Fibroblast of pulmonary artery (primary cell): Measurements from ENCODE around the gene CD200R1L.

ENCODE experiments used
- DNase-seq: peaks from one replicate; pipeline ENCODE4 v3.0.0-alpha.2; 2010; ENCODE audit warnings: low read depth
- H3K4me3 ChIP-seq: replicated peaks from 2 replicates; pipeline ENCODE4 v1.5.1; 2011; ENCODE audit warnings: low read depth, mild to moderate bottlenecking, control low read depth, low read length, moderate library complexity
- TF ChIP-seq, protein P1 (sequence below): IDR thresholded peaks from 2 replicates; pipeline ENCODE4 v1.5.1; 2011; ENCODE audit warnings: mild to moderate bottlenecking, control low read depth, low read length, inconsistent platforms; ENCODE audit errors: missing control alignments

The CD200R1L gene

DNA sequence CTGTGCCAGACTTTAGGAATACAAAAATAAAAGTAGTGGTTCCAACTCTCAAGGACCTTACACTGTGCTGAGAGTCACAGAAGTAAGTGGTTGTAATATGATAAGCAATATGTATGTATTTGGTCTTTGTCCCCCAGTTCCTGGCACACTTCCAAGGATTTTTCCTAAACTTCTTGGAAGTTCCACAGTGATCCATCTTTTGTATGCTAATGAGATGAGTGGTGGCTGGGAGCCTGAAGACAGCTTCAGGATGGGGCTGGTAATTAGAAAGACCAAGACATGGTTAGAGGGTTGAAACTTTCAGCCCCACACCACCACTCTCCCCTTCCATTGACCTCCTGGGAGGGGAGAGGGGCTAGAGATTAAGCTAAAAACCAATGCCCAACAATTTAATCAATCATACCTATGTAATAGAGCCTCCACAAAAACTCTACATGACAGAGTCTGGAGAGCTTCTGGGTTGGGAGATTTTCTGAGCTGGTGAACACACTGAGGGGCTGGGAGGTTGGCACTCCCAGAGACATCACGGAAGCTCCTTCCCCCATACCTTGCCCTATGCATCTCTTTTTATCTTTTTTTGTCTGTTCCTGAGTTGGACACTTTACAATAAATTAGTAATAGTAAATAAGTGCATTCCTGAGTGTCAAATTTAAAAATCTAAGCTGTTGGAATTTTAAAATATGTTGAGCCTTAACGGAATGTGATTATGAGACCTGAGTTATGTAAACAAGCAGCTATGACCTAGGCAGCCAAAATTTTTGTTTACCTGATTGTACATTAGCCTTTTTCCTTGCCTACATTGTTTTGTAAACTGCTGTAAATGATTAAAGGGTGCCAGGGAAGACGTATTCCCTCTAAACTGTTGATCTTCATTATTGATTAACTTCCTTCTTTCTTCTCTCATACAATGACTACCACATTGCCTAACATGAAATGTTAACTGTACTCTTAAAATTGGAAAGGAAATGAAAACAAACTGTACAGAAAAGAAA lies 24.3 kb downstream of the CD200R1L start:
- TF ChIP-seq, protein P1, sequence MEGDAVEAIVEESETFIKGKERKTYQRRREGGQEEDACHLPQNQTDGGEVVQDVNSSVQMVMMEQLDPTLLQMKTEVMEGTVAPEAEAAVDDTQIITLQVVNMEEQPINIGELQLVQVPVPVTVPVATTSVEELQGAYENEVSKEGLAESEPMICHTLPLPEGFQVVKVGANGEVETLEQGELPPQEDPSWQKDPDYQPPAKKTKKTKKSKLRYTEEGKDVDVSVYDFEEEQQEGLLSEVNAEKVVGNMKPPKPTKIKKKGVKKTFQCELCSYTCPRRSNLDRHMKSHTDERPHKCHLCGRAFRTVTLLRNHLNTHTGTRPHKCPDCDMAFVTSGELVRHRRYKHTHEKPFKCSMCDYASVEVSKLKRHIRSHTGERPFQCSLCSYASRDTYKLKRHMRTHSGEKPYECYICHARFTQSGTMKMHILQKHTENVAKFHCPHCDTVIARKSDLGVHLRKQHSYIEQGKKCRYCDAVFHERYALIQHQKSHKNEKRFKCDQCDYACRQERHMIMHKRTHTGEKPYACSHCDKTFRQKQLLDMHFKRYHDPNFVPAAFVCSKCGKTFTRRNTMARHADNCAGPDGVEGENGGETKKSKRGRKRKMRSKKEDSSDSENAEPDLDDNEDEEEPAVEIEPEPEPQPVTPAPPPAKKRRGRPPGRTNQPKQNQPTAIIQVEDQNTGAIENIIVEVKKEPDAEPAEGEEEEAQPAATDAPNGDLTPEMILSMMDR: no peak
- no peak for DNase-seq
- no peak overlapping the region for H3K4me3 ChIP-seq

DNA sequence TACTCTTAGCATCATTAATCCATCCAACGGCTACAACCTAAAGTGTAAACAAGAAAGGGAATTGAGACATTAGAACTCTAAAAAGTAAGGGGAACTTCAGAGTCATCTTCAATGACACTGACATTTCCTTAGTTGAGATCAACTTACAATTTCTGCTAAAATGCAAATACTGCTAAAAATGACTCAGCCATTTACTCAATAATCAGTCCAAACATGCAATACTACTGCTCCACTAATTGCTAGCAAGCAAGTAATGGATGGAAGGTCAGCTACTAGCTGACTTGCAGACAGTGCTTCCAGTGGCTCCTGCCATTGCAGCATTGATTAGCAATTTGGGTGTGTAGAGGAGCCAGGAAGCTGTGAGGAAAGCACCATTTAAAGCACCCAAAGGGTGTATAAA lies 28.4 kb downstream of the CD200R1L start:
- TF ChIP-seq, protein P1: no peak
- DNase-seq: no peak
- no peak overlapping the region for H3K4me3 ChIP-seq

DNA sequence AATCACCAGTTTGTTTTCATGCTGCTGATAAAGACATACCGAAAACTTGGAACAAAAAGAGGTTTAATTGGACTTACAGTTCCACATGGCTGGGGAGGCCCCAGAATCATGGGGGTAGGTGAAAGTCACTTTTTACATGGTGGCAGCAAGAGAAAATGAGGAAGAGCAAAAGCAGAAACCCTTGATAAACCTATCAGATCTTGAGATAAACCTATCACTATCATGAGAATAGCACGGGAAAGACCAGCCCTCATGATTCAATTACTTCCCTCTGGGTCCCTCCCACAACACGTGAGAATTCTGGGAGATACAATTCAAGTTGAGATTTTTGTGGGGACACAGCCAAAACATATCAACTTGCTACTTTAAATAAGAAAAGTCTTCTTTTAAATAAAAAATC lies 28.9 kb downstream of the CD200R1L start:
- no peak for DNase-seq
- no peak overlapping the region for H3K4me3 ChIP-seq
- TF ChIP-seq, protein P1: no peak

DNA sequence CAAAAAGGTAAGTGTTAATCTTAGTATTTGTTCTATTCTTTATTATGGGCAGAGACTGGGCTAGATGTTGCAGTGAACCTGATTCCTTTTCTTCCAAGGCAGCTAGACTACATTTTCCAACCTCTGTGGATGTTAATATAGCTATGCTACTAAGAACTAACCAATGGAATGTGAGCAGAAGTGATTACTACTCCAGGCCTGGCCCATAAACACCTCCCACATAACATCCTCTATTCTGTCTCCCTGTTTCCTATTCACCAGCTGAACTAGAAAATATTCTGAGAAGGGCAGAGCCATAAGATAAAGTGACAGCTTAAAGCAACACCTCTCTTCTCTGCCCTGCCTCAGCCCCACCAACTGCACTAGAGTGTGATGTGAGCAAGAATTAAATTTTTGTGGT lies 29.4 kb downstream of the CD200R1L start:
- DNase-seq: no peak
- TF ChIP-seq, protein P1: no peak
- H3K4me3 ChIP-seq: no peak overlapping the region

DNA sequence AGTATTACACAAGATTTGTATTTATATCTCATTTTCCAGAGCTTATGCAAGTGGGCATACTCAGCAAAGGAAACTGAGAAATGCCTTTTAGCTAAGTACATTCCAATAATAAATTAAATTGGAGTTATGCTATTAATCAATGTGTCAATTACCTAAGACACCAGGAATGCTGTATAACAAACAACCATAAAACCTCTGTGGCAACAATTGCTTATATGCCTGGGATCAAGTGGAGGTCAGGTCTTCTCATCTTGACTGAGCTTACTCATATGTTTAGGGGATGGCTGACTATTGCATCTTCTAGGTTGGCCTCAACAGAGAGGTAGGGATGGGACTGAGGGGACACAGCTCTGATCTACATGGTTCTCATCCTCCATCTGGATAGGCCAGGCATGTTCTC lies 30.7 kb downstream of the CD200R1L start:
- no peak for DNase-seq
- H3K4me3 ChIP-seq: no peak overlapping the region
- TF ChIP-seq, protein P1: no peak

DNA sequence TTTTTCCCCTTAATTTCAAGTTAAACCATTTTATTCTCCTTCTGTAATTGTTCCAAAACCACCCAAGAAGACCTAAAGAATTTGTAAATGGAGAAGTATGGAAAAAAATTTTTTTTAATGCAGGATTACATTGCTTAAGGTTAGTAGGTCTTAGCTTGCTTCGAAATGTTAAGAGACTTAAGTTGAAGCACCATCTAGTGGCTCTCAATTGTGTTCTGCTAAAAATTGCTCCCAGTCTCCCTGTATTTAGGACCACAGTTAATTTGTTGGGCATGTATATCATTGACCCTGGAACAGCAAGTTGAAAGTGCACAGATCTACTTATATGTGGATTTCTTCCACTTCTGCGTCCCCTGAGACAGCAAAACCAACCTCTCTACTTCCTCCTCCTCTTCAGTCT lies 32.4 kb downstream of the CD200R1L start:
- TF ChIP-seq, protein P1: peak; percentile 73
- DNase-seq: peak; percentile 91
- H3K4me3 ChIP-seq: no peak overlapping the region
